GM19467 (cell line): ENCODE measurements around the gene KRTAP5-6.

Source experiments
- ATAC-seq: cut with Tn5 transposase; IDR thresholded peaks from one replicate; pipeline ENCODE4 v1.9.1; 2021; ENCODE audit warnings: mild to moderate bottlenecking, moderate library complexity; ENCODE audit not compliant: unreplicated experiment

The KRTAP5-6 gene

DNA sequence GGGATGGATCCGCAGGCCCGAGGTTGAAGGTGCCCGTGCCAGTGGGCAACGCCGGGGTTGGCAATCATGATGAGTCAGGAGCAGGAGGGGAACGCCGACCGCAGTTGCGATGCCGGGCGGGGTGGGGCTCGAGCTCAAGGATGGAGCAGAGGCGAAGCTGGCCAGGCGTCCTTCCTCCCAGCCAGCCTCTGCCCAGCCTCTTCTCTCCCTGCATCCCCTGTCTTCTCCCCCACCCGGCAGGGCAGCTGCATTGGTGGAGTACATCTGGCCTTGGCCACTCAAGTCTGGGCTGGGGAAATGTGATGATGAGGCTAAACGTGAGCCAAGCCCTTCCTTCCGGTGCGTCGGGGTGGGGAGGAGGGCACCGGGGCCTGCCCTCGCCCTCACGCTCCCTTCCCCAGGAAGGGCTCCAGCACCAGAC, 49.5 kb downstream of the KRTAP5-6 start:
- ATAC-seq, result no peak

DNA sequence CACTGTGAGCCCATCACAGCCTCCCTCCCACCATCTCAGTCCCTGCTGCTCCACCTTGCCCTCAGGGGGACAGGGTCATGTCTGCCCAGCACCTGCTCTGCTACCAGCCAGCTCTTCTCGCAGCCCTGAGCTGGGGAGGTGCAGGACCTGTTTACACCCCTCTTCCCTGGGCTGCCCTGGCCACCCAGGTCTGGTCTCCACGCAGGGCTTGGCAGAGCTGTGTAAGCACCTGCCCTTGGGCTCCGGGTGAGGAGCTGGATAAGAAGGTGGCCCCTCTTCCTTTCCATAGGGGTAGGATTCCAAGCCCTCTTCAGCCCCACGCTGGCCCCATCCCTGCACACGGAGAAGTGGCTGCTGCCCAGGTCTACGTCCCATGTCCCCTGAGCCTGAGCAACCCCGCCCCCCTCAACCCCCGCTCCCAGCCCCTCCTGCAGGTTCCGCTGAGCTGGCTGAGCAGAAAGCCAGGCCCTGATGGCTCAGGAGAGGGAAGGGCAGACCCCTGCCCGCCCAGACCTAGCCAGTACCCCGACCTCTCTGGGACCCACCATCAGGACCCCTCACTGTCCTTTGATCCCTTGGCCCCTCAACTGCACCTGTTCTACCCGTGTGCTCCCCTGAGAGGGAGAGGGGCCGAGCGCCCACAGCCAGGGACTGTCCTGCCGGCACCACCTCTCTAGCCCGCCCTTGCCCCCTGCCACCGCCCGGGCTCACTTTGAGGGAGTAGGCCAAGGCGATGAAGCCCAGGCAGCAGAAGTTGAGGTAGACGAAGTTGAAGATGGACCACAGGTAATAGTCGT, 50.2 kb downstream of the KRTAP5-6 start:
- ATAC-seq, result no peak
